A549 (cell line): ENCODE data around the gene PSMB7. TPM values are rescaled to one million over a fixed set of nuclear protein-coding genes. Genes with fewer than 3 reads are reported as not detected.

Experiments used
- ATAC-seq, 2 experiments: fragments of 200-7000 bp in 1 of 2; fragments of >200 bp in 1 of 2; cut with Nextera tagmentation in 1 of 2; cut with Tn5 transposase in 1 of 2; 3 replicates each; pipeline versions ENCODE4 v1.8.0 to v1.9.1; 2018 to 2020; ENCODE audit warnings: mild to moderate bottlenecking in 1 of 2, moderate library complexity in 1 of 2
- CTCF ChIA-PET: fragments of 300-600 bp; sonication (Branson Sonifier 250); formaldehyde crosslinking; extraction: SDS; loops from one replicate; lab custom pipeline; 2021; ENCODE audit warnings: antibody characterized with exemption, inconsistent platforms; lab: Yijun Ruan, JAX
- POLR2A ChIA-PET: fragments of 350-600 bp; formaldehyde crosslinking; extraction: SDS; loops from one replicate; lab custom pipeline; 2021; ENCODE audit warnings: antibody characterized with exemption, inconsistent platforms; lab: Yijun Ruan, JAX
- DNase-seq, 2 experiments: peaks; one replicate each; pipeline versions ENCODE4 v3.0.0 to v3.0.0-alpha.2; 2011 to 2016; ENCODE audit warnings: low read depth in 1 of 2, low spot score in 1 of 2
- FAIRE-seq: peaks from 2 replicates; lab custom pipeline; 2011; peaks lifted over from hg19 to GRCh38; lab: Jason Lieb, UNC
- H3K27ac ChIP-seq, 2 experiments: fragments of >200 bp; sonication (Bioruptor Twin); formaldehyde crosslinking; 3 replicates each; pipeline ENCODE4 v1.5.1; 2016 to 2017
- H3K4me1 ChIP-seq: fragments of >200 bp; sonication (Bioruptor Twin); formaldehyde crosslinking; 3 replicates; pipeline ENCODE4 v1.6.1; 2016
- H3K4me2 ChIP-seq: fragments of >200 bp; sonication (Bioruptor Twin); formaldehyde crosslinking; 3 replicates; pipeline ENCODE4 v1.6.1; 2016
- H3K4me3 ChIP-seq: fragments of >200 bp; sonication (Bioruptor Twin); formaldehyde crosslinking; 3 replicates; pipeline ENCODE4 v1.5.1; 2016
- H3K9me3 ChIP-seq: fragments of >200 bp; sonication (Bioruptor Twin); formaldehyde crosslinking; 3 replicates; pipeline ENCODE4 v1.6.1; 2016
- BHLHE40 ChIP-seq: IDR thresholded peaks from 2 replicates; pipeline ENCODE4 v1.6.1; 2012; ENCODE audit warnings: low read depth, low read length, inconsistent platforms
- CBX2 ChIP-seq: fragments of 200-600 bp; sonication (generic); IDR thresholded peaks from 2 replicates; pipeline ENCODE4 v1.6.1; 2016; ENCODE audit warnings: low read depth, mild to moderate bottlenecking, borderline replicate concordance
- CEBPB ChIP-seq, 2 experiments: fragments of >200 bp in 1 of 2; sonication (Bioruptor Twin) in 1 of 2; formaldehyde crosslinking in 1 of 2; IDR thresholded peaks; 2 replicates each; pipeline ENCODE4 v1.6.1; 2012 to 2016
- CHD4 ChIP-seq: fragments of 200-600 bp; sonication (generic); IDR thresholded peaks from 2 replicates; pipeline ENCODE4 v1.6.1; 2016; ENCODE audit warnings: antibody characterized with exemption, mild to moderate bottlenecking, borderline replicate concordance
- EHF ChIP-seq: fragments of 250-450 bp; sonication (Bioruptor Pico); IDR thresholded peaks from 2 replicates; pipeline ENCODE4 v1.5.0; 2020; ENCODE audit warnings: mild to moderate bottlenecking
- EP300 ChIP-seq, 2 experiments: fragments of >200 bp; sonication (Bioruptor Twin); formaldehyde crosslinking; IDR thresholded peaks; 2 replicates in 1 of 2; 3 replicates in 1 of 2; pipeline ENCODE4 v1.6.1; 2016 to 2017
- FOSL2 ChIP-seq, 2 experiments: fragments of 450-650 bp in 1 of 2; fragments of >200 bp in 1 of 2; sonication (Bioruptor Twin) in 1 of 2; formaldehyde crosslinking; IDR thresholded peaks; 2 replicates each; pipeline versions ENCODE4 v1.5.0 to v1.6.1; 2016 to 2020; ENCODE audit warnings: mild to moderate bottlenecking in 1 of 2, moderate library complexity in 1 of 2
- GATA3 ChIP-seq: IDR thresholded peaks from 2 replicates; pipeline ENCODE4 v1.6.1; 2012; ENCODE audit warnings: borderline replicate concordance
- HEYL ChIP-seq: fragments of 250-450 bp; sonication (Bioruptor Pico); IDR thresholded peaks from 2 replicates; pipeline ENCODE4 v1.8.0; 2021; ENCODE audit warnings: mild to moderate bottlenecking, moderate library complexity
- HOXA7 ChIP-seq: fragments of 250-450 bp; sonication (Bioruptor Pico); IDR thresholded peaks from 2 replicates; pipeline ENCODE4 v1.5.0; 2020; ENCODE audit warnings: mild to moderate bottlenecking, moderate library complexity
- MYC ChIP-seq: IDR thresholded peaks from 2 replicates; pipeline ENCODE4 v1.6.1; 2012; ENCODE audit warnings: mild to moderate bottlenecking, inconsistent platforms, low read length, improper control_type of control experiment, borderline replicate concordance
- NFE2L2 ChIP-seq: fragments of 150-350 bp; conservative IDR thresholded peaks from 2 replicates; pipeline ENCODE4 v1.6.1; 2014; ENCODE audit warnings: low read length
- NPAS2 ChIP-seq: fragments of 250-450 bp; sonication (Bioruptor Pico); IDR thresholded peaks from 2 replicates; pipeline ENCODE4 v1.8.0; 2022; ENCODE audit warnings: mild to moderate bottlenecking, moderate library complexity, borderline replicate concordance
- POLR2A ChIP-seq: IDR thresholded peaks from 2 replicates; pipeline ENCODE4 v1.6.1; 2012; ENCODE audit warnings: mild to moderate bottlenecking, low read length
- RAD21 ChIP-seq, 2 experiments: fragments of >200 bp in 1 of 2; sonication (Bioruptor Twin) in 1 of 2; formaldehyde crosslinking in 1 of 2; IDR thresholded peaks in 1 of 2; conservative IDR thresholded peaks in 1 of 2; 2 replicates in 1 of 2; 3 replicates in 1 of 2; pipeline ENCODE4 v1.6.1; 2012 to 2018; ENCODE audit warnings: inconsistent platforms in 1 of 2
- REST ChIP-seq: fragments of 200-600 bp; sonication (generic); IDR thresholded peaks from 2 replicates; pipeline ENCODE4 v1.6.1; 2016; ENCODE audit warnings: antibody characterized with exemption, mild to moderate bottlenecking, moderate library complexity
- RNF2 ChIP-seq: fragments of 200-600 bp; sonication (generic); IDR thresholded peaks from 2 replicates; pipeline ENCODE4 v1.6.1; 2016; ENCODE audit warnings: low read depth, mild to moderate bottlenecking, antibody characterized with exemption, moderate library complexity, borderline replicate concordance
- SMC3 ChIP-seq: fragments of >200 bp; sonication (Bioruptor Twin); formaldehyde crosslinking; IDR thresholded peaks from 3 replicates; pipeline ENCODE4 v1.6.1; 2018; ENCODE audit warnings: inconsistent platforms
- TFCP2L1 ChIP-seq: fragments of 250-450 bp; sonication (Bioruptor Pico); IDR thresholded peaks from 2 replicates; pipeline ENCODE4 v1.5.0; 2021; ENCODE audit warnings: mild to moderate bottlenecking
- USF2 ChIP-seq: fragments of 450-650 bp; IDR thresholded peaks from 2 replicates; pipeline ENCODE4 v1.6.1; 2014; ENCODE audit warnings: antibody characterized with exemption
- WGBS: methylation state at CpG from one replicate; pipeline ENCODE4 v1.1.6; 2017; ENCODE audit errors: missing lambda C conversion rate; 5-methylcytosine and 5-hydroxymethylcytosine counted together
- polyA plus RNA-seq, 4 experiments: library from polyadenylated mRNA; depleted of rRNA in 3 of 4; stranded (reverse); fragments of >200 nt; fragmentation: RNase III in 1 of 4; extraction: RNeasy Plus Mini Kit Qiagen cat#74134 plus additional on column Dnase treatment in 1 of 4; gene quantifications; 2 replicates in 3 of 4; 3 replicates in 1 of 4; pipeline ENCODE4 v1.2.3, GENCODE V29; 2011 to 2017
- TF ChIP-seq, protein P1 (sequence below): fragments of 150-350 bp; IDR thresholded peaks from 2 replicates; pipeline ENCODE4 v1.6.1; 2014; ENCODE audit warnings: low read depth, mild to moderate bottlenecking, low read length

Gene PSMB7
- polyA plus RNA-seq, 2 of the 4 experiments (the other 2 are of a cell fraction) = 332 to 418 TPM

DNA sequence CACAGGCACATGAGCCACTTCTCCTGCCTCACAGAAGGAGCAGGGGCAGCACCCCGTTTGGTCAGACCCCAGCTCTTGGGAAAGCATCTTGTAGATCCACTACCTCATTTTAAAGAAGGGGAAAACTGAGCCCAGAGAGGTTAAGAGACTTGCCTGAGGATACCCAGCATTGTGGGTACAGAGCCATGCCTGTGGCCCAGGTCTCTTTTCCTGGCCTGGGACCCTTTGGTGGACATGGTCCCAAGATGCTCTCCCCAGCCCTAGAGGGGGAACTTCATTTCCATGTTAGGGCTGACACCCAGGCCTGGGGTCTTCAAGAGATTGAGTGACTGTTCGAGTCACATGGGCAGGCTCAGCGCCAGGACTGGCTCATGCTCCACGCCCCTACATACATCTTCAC lies 93.3 kb downstream of the PSMB7 start:
- ATAC-seq = no peak
- FAIRE-seq = no peak
- H3K9me3 ChIP-seq = 0 out of 3 replicates have a peak, but pooled peaks cover 2% of the 10 kb centered on the region
- no peak for TF ChIP-seq NFE2L2
- no peak for TF ChIP-seq REST
- no peak for TF ChIP-seq EHF
- TF ChIP-seq NPAS2 (CRISPR knock-in tag) = no peak
- no peak for TF ChIP-seq CEBPB (IDR thresholded peaks at IDR 0.05)
- TF ChIP-seq HEYL (CRISPR knock-in tag) = no peak
- TF ChIP-seq MYC = no peak
- no peak for TF ChIP-seq BHLHE40
- no peak for TF ChIP-seq GATA3
- no peak for TF ChIP-seq EP300 (IDR thresholded peaks at IDR 0.05)
- no peak for TF ChIP-seq RNF2
- no peak for TF ChIP-seq HOXA7 (CRISPR knock-in tag)
- no peak for TF ChIP-seq FOSL2 (IDR thresholded peaks at IDR 0.05)
- no peak for TF ChIP-seq FOSL2 (CRISPR knock-in tag; IDR thresholded peaks at IDR 0.05)
- TF ChIP-seq CBX2 = no peak
- H3K4me2 ChIP-seq = no peak overlapping the region
- ChIA-PET CTCF (interaction anchor here (1.3 to 5.3 kb wide), 13 partner anchors 9 to 779 kb away, joined by 3 to 49 read pairs (median 10); partner anchors contain the start of gene NEK6), POLR2A (no interaction called here)
- DNase-seq = no peak
- H3K4me1 ChIP-seq = 0 out of 3 replicates have a peak, but pooled peaks cover 3% of the 10 kb centered on the region
- H3K4me3 ChIP-seq = no peak overlapping the region
- no peak overlapping the region for H3K27ac ChIP-seq
- WGBS = 91% methylated on average over 4 of the region's 4 CpGs

DNA sequence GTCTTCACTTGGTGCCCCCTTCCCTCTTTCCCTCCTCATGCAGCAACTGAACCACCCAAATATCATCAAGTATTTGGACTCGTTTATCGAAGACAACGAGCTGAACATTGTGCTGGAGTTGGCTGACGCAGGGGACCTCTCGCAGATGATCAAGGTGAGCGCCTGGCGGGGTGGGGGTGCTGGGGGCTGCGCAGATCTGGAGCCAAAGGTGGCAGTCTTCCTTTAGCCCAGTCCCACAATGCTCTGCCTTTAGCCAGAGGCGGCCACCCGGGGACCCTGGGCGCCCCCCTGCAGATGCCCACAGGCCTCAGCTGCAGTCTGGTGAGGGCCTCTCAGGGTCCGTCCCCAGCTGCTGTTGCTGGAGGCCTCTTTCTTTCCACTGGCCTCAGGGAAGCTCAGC lies 93.8 kb downstream of the PSMB7 start:
- ChIA-PET POLR2A (no interaction called here), CTCF (interaction anchor here (1.1 to 5.3 kb wide), 17 partner anchors 9 to 779 kb away, joined by 3 to 49 read pairs (median 9); partner anchors contain the start of gene NEK6)
- no peak for TF ChIP-seq SMC3
- TF ChIP-seq, protein P1, sequence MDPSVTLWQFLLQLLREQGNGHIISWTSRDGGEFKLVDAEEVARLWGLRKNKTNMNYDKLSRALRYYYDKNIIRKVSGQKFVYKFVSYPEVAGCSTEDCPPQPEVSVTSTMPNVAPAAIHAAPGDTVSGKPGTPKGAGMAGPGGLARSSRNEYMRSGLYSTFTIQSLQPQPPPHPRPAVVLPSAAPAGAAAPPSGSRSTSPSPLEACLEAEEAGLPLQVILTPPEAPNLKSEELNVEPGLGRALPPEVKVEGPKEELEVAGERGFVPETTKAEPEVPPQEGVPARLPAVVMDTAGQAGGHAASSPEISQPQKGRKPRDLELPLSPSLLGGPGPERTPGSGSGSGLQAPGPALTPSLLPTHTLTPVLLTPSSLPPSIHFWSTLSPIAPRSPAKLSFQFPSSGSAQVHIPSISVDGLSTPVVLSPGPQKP = no peak
- no peak for TF ChIP-seq GATA3
- WGBS = 89% methylated on average over 8 of the region's 12 CpGs
- 0 out of 3 replicates have a peak, but pooled peaks cover 2% of the 10 kb centered on the region for H3K9me3 ChIP-seq
- FAIRE-seq (no peak), ATAC-seq (no peak), DNase-seq (no peak)
- no peak overlapping the region for H3K4me2 ChIP-seq
- H3K27ac ChIP-seq = no peak overlapping the region
- 0 out of 3 replicates have a peak, but pooled peaks cover 3% of the 10 kb centered on the region for H3K4me1 ChIP-seq
- H3K4me3 ChIP-seq = no peak overlapping the region

GRCh38 chr9:124320062-124320973 lies 94.9 kb downstream of the PSMB7 start:
- no peak overlapping the region for H3K4me3 ChIP-seq
- ATAC-seq = peak; percentile 91 to 95
- peak overlapping the region; percentile 46 to 70; a peak in 4 of 6 replicates for H3K27ac ChIP-seq
- CTCF ChIA-PET = interaction anchor here (0.6 to 5.3 kb wide), 41 partner anchors 8 to 778 kb away, joined by 3 to 49 read pairs (median 4); partner anchors contain the start of gene NEK6
- 55% methylated on average over 15 of the region's 17 CpGs for WGBS
- 0 out of 3 replicates have a peak, but pooled peaks cover 3% of the 10 kb centered on the region for H3K4me1 ChIP-seq
- no peak for FAIRE-seq
- DNase-seq = peak; percentile 64 to 91
- POLR2A ChIA-PET = no interaction called here
- 0 out of 3 replicates have a peak overlapping the region, but pooled peaks have one; percentile 22 for H3K4me2 ChIP-seq
- 0 out of 3 replicates have a peak, but pooled peaks cover 2% of the 10 kb centered on the region for H3K9me3 ChIP-seq
- TF ChIP-seq FOSL2 (IDR thresholded peaks at IDR 0.05) = no peak
- TF ChIP-seq FOSL2 (CRISPR knock-in tag; IDR thresholded peaks at IDR 0.05) = no peak
- peak; percentile 89 for TF ChIP-seq SMC3
- TF ChIP-seq RAD21 (conservative IDR thresholded peaks at IDR 0.05 in 1 of 2, IDR thresholded peaks at IDR 0.05 in 1 of 2) = peak; percentile 70 to 74
- no peak for TF ChIP-seq CHD4
- TF ChIP-seq POLR2A = no peak
- TF ChIP-seq REST = no peak
- TF ChIP-seq EP300 (IDR thresholded peaks at IDR 0.05) = no peak
- no peak for TF ChIP-seq TFCP2L1 (CRISPR knock-in tag)
- no peak for TF ChIP-seq USF2
